ENCODE results near the gene ZER1. TPM values are rescaled to one million over a fixed set of nuclear protein-coding genes. Genes with fewer than 3 reads are reported as not detected.
A peak's percentile ranks its signal among the peaks of the same experiment; 100 is the strongest.

ZER1 gene
- total and polyA plus RNA-seq, 8 donors, result 16.3 to 214 (median 40.9) TPM

DNA sequence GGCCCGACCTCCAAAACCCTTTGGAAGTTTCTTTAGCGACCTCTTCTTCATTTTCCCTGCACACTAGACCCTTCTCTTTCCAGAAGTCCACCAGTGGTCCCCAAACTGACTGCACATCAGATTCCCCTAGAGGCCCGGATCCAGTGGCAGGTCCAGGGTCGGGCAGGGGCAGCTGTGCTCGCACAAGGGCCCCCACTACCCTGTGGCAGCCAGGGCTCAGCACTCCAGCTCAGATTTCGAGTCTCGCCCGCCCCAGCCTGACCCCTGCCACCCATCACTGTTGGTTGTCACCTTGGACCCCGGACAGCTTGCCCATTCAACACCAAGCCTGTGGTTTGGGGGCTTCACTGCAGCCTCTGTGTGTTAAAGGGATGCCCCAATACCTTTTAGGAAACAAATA, 40.0 kb downstream of the ZER1 start:
- Histone ChIP-seq H3K36me3 (peaks cover 8 to 63% (median 57%) of the 10 kb centered on the region in 4 donors), H3K4me1 (peaks cover 0 to 4% (median 0%) of the 10 kb centered on the region in 4 donors), H3K4me3 (no peak overlapping the region), H3K27ac (no peak overlapping the region), H3K27me3 (no peaks in the 10 kb centered on the region), H3K9me3 (no peaks in the 10 kb centered on the region)
- TF ChIP-seq, protein P1, sequence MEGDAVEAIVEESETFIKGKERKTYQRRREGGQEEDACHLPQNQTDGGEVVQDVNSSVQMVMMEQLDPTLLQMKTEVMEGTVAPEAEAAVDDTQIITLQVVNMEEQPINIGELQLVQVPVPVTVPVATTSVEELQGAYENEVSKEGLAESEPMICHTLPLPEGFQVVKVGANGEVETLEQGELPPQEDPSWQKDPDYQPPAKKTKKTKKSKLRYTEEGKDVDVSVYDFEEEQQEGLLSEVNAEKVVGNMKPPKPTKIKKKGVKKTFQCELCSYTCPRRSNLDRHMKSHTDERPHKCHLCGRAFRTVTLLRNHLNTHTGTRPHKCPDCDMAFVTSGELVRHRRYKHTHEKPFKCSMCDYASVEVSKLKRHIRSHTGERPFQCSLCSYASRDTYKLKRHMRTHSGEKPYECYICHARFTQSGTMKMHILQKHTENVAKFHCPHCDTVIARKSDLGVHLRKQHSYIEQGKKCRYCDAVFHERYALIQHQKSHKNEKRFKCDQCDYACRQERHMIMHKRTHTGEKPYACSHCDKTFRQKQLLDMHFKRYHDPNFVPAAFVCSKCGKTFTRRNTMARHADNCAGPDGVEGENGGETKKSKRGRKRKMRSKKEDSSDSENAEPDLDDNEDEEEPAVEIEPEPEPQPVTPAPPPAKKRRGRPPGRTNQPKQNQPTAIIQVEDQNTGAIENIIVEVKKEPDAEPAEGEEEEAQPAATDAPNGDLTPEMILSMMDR (IDR thresholded peaks at IDR 0.05), result no peak
- TF ChIP-seq EP300 (IDR thresholded peaks at IDR 0.05) (no peak), POLR2A (IDR thresholded peaks at IDR 0.05) (no peak), POLR2AphosphoS5 (IDR thresholded peaks at IDR 0.05) (no peak)
- intact Hi-C loops (cut with DNase I; ENCODE audit: low total_unique reads), result no loop called here
- WGBS, 5 donors, result 80 to 92% (median 84%) methylated on average over 6 to 9 of the region's 9 CpGs
- no peak for DNase-seq

DNA sequence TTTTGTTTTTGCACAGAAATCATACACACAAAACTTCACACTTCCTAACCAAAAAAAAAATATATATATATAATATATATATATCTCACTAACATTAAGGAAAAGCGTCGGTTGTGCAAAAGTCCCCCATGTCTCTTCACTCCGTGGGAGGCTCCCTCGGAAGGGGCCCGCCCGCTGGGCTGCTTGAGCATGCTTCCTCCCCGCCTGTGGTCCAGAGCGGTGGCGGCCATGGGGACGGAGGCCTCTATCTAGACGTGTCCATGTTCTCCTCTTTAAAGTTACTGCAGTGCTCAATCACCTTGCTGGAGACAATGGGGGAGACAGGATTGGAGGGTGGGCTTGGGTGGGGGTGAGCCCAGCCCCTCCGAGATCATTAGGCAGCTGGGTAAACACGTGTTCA, 40.6 kb downstream of the ZER1 start:
- intact Hi-C loops (cut with DNase I; ENCODE audit: low total_unique reads), result no loop called here
- DNase-seq, result no peak
- no peak for TF ChIP-seq POLR2AphosphoS5 (IDR thresholded peaks at IDR 0.05)
- TF ChIP-seq, protein P1 (IDR thresholded peaks at IDR 0.05), result no peak
- TF ChIP-seq POLR2A (IDR thresholded peaks at IDR 0.05), result no peak
- TF ChIP-seq EP300 (IDR thresholded peaks at IDR 0.05), result no peak
- H3K36me3 ChIP-seq, result peaks cover 8 to 59% (median 53%) of the 10 kb centered on the region in 4 donors
- no peak overlapping the region for H3K27ac ChIP-seq
- peaks cover 0 to 4% (median 0%) of the 10 kb centered on the region in 4 donors for H3K4me1 ChIP-seq
- no peak overlapping the region for H3K4me3 ChIP-seq
- no peaks in the 10 kb centered on the region for H3K9me3 ChIP-seq
- no peaks in the 10 kb centered on the region for H3K27me3 ChIP-seq
- 89 to 92% (median 91%) methylated on average over 13 of the region's 13 CpGs for WGBS, 5 donors

DNA sequence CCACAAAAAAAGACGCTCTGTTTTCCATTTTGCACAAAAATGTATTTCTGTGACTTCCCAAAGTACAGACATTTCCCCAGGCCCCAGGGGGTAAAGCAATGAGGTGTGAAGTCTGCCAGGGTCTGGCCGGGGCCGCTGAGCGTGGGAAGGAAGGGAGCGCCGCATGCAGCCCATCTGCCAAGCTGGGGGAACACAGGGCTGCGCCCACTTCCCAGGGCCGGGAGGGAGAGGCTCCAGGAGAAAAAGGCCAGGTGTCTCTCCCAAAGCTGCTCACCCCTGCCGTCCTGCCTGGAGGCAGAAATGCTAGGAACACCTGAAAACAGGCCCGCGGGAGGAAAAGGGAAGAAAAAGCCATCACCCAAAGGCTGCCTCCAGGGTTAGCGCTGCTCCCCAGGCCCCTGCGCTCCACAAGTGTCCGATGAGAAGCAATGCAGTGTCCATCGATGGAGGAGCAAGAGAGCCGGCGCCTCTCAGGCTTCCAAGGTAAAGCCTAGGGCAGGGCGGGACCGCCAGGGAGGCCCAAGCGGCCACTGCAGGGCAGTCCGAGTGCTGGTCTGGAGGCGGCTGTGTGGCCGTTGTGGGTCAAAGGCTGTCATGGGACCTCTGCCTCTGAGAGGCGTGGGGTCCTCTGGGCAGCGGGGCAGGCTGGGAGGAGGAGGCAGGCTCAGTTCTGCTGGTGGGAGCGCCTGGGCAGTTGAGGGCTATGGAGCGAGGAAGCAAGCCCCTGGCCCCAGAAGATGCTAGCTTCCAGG, 41.8 kb downstream of the ZER1 start:
- no peak for DNase-seq
- Histone ChIP-seq H3K27me3 (no peaks in the 10 kb centered on the region), H3K27ac (no peak overlapping the region), H3K9me3 (no peaks in the 10 kb centered on the region), H3K4me1 (peaks cover 0 to 7% (median 2%) of the 10 kb centered on the region in 4 donors), H3K4me3 (no peak overlapping the region), H3K36me3 (peaks cover 8 to 50% (median 46%) of the 10 kb centered on the region in 4 donors)
- no peak for TF ChIP-seq POLR2AphosphoS5 (IDR thresholded peaks at IDR 0.05)
- TF ChIP-seq, protein P1 (IDR thresholded peaks at IDR 0.05), result no peak
- intact Hi-C loops (cut with DNase I; ENCODE audit: low total_unique reads), result no loop called here
- WGBS, 5 donors, result 90 to 94% (median 93%) methylated on average over 24 to 27 of the region's 27 CpGs

DNA sequence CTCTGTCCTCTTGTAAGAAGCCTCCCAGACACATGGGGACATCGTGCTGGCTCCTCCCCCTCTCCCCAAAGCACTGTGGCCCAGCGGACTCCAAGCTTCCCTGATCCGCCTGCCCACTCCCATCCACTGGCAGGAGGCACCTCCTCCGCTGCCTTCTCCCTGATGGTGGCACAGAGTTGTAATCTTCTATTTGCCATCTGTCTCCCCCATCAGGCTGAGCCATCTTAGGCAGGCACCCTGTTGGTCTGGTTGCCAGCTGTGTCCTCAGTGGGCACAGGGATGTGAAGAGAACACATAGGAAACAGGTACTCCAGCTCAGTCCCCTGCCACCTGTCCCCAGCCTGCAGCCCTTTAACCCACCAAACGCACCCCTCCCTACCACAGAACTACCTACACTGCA, 42.4 kb downstream of the ZER1 start:
- TF ChIP-seq POLR2AphosphoS5 (IDR thresholded peaks at IDR 0.05) (no peak), POLR2A (IDR thresholded peaks at IDR 0.05) (no peak), EP300 (IDR thresholded peaks at IDR 0.05) (no peak)
- TF ChIP-seq, protein P1 (IDR thresholded peaks at IDR 0.05), result no peak
- no peak overlapping the region for H3K4me3 ChIP-seq
- peaks cover 5 to 44% (median 39%) of the 10 kb centered on the region in 4 donors for H3K36me3 ChIP-seq
- WGBS, 5 donors, result 74 to 85% (median 78%) methylated on average over 5 of the region's 5 CpGs
- peak in 1 of 2 donors; percentile 2 for DNase-seq
- no peaks in the 10 kb centered on the region for H3K27me3 ChIP-seq
- intact Hi-C loops (cut with DNase I; ENCODE audit: low total_unique reads), result no loop called here
- no peak overlapping the region for H3K27ac ChIP-seq
- peaks cover 6 to 13% (median 8%) of the 10 kb centered on the region in 4 donors for H3K4me1 ChIP-seq
- no peaks in the 10 kb centered on the region for H3K9me3 ChIP-seq
